GM18511 (cell line): Measurements from ENCODE around the gene PDAP1.
"Not testable (repeated sequence)": the region's sequence is repeated elsewhere in the genome, so short reads cannot be mapped to it uniquely, and the experiment has no call there.

Experiments
- ATAC-seq: cut with Tn5 transposase; IDR thresholded peaks from one replicate; pipeline ENCODE4 v1.9.1; 2021; ENCODE audit warnings: mild to moderate bottlenecking, moderate library complexity; ENCODE audit not compliant: unreplicated experiment

The PDAP1 gene

GRCh38 chr7:99397297-99397983 is 11.0 kb downstream of the PDAP1 start:
- no peak for ATAC-seq

- no peak for ATAC-seq
Observed at GRCh38 chr7:99396418-99397296, 11.7 kb downstream of the PDAP1 start.

- no peak for ATAC-seq
Observed at GRCh38 chr7:99395616-99396327, 12.6 kb downstream of the PDAP1 start.

GRCh38 chr7:99394188-99394502 is 14.3 kb downstream of the PDAP1 start:
- no peak for ATAC-seq

- ATAC-seq: no peak
Observed at GRCh38 chr7:99393355-99394187, 14.8 kb downstream of the PDAP1 start.

- no peak for ATAC-seq
Observed at GRCh38 chr7:99392659-99393354, 15.6 kb downstream of the PDAP1 start.

GRCh38 chr7:99392046-99392445 is 16.4 kb downstream of the PDAP1 start:
- no peak for ATAC-seq

- ATAC-seq: no peak
Observed at GRCh38 chr7:99390941-99391602, 17.3 kb downstream of the PDAP1 start.

- ATAC-seq: no peak
Observed at GRCh38 chr7:99389772-99390171, 18.6 kb downstream of the PDAP1 start.

GRCh38 chr7:99387912-99388311 is 20.5 kb downstream of the PDAP1 start:
- ATAC-seq: no peak

- ATAC-seq: not testable (repeated sequence)
Observed at GRCh38 chr7:99387239-99387635, 21.2 kb downstream of the PDAP1 start.

- no peak for ATAC-seq
Observed at GRCh38 chr7:99386584-99387238, 21.7 kb downstream of the PDAP1 start.

- no peak for ATAC-seq
Observed at GRCh38 chr7:99385564-99385963, 22.8 kb downstream of the PDAP1 start.

- ATAC-seq: no peak
Observed at GRCh38 chr7:99384523-99384922, 23.9 kb downstream of the PDAP1 start.

- ATAC-seq: no peak
Observed at GRCh38 chr7:99383791-99384370, 24.5 kb downstream of the PDAP1 start.

GRCh38 chr7:99383203-99383602 is 25.2 kb downstream of the PDAP1 start:
- no peak for ATAC-seq

- ATAC-seq: no peak
Observed at GRCh38 chr7:99381664-99382075, 26.7 kb downstream of the PDAP1 start.

- ATAC-seq: peak; percentile 87
Observed at GRCh38 chr7:99380823-99381663, 27.4 kb downstream of the PDAP1 start.
